Transverse colon (tissue), 4 donors: ENCODE data around the gene SASS6. TPM values are rescaled to one million over a fixed set of nuclear protein-coding genes. Genes with fewer than 3 reads are reported as not detected.

ENCODE experiments used
- DNase-seq: peaks from one replicate; pipeline ENCODE4 v3.0.0-alpha.2; 2019
- H3K27ac ChIP-seq, 4 donors: fragments of 200-600 bp; sonication (generic); 2 replicates each; pipeline ENCODE4 v1.5.1; 2016 to 2018; ENCODE audit warnings: inconsistent platforms in 4 of 4
- H3K27me3 ChIP-seq: fragments of 200-600 bp; sonication (generic); 2 replicates; pipeline ENCODE4 v1.5.1; 2017; ENCODE audit warnings: inconsistent platforms
- H3K36me3 ChIP-seq, 4 donors: fragments of 200-600 bp; sonication (generic); 2 replicates each; pipeline ENCODE4 v1.5.1; 2017 to 2019; ENCODE audit warnings: inconsistent platforms in 4 of 4
- H3K4me1 ChIP-seq, 4 donors: fragments of 200-600 bp; sonication (generic); 2 replicates each; pipeline ENCODE4 v1.5.1; 2017 to 2020; ENCODE audit warnings: inconsistent platforms in 4 of 4
- H3K4me3 ChIP-seq, 4 donors: fragments of 200-600 bp; sonication (generic); 1 replicate in 1 of 4; 2 replicates in 3 of 4; pipeline versions ENCODE4 v1.5.1 to v1.6.1; 2017 to 2019; ENCODE audit warnings: inconsistent platforms in 4 of 4
- H3K9me3 ChIP-seq, 2 donors: fragments of 200-600 bp; sonication (generic); 2 replicates each; pipeline ENCODE4 v1.5.1; 2017 to 2019; ENCODE audit warnings: inconsistent platforms in 2 of 2
- EP300 ChIP-seq: sonication (generic); formaldehyde crosslinking; IDR thresholded peaks from one replicate; pipeline ENCODE4 v1.6.1; 2017; ENCODE audit warnings: antibody characterized with exemption, low read depth
- POLR2A ChIP-seq: fragments of 450-650 bp; IDR thresholded peaks from one replicate; pipeline ENCODE4 v1.6.1; 2016; ENCODE audit warnings: antibody characterized with exemption, mild to moderate bottlenecking, moderate library complexity
- POLR2AphosphoS5 ChIP-seq, 3 donors: sonication (generic); formaldehyde crosslinking; IDR thresholded peaks; one replicate each; pipeline ENCODE4 v1.6.1; 2016; ENCODE audit warnings: antibody characterized with exemption in 3 of 3
- WGBS, 2 donors: methylation state at CpG; one replicate each; pipeline ENCODE4 v1.1.5; 2018; ENCODE audit warnings: low coverage in 1 of 2; 5-methylcytosine and 5-hydroxymethylcytosine counted together
- in situ Hi-C, 4 donors: fragments of 200-750 bp; cut with MboI; loops; one replicate each; pipeline versions ENCODE4 v1.15.0 to v1.15.1; 2017; ENCODE audit warnings: low sequenced_read_pairs in 3 of 4, low pct_ligation_motif_present in 1 of 4, low pct_unique_long_range_greater_than_20kb in 1 of 4
- intact Hi-C: fragments of 100-400 bp; cut with DNase I; formaldehyde crosslinking; loops from one replicate; pipeline ENCODE4 v1.15.1; 2023; ENCODE audit warnings: low total_unique reads
- total RNA-seq, 4 donors: library from RNA; depleted of rRNA; stranded (reverse); fragments of >200 nt; gene quantifications; one replicate each; pipeline ENCODE4 v1.1.0, GENCODE V29; 2016
- TF ChIP-seq, protein P1 (sequence below), 5 experiments: fragments of 200-600 bp in 3 of 5; fragments of 450-650 bp in 2 of 5; sonication (generic) in 3 of 5; IDR thresholded peaks; 1 replicate in 2 of 5; 2 replicates in 3 of 5; pipeline ENCODE4 v1.5.1; 2016 to 2017; ENCODE audit warnings: antibody characterized with exemption in 5 of 5, inconsistent platforms in 3 of 5, mild to moderate bottlenecking in 2 of 5, moderate library complexity in 1 of 5

Gene SASS6
- total RNA-seq, 4 donors from 2014 or later = 1.2 to 2.4 (median 2.0) TPM

DNA sequence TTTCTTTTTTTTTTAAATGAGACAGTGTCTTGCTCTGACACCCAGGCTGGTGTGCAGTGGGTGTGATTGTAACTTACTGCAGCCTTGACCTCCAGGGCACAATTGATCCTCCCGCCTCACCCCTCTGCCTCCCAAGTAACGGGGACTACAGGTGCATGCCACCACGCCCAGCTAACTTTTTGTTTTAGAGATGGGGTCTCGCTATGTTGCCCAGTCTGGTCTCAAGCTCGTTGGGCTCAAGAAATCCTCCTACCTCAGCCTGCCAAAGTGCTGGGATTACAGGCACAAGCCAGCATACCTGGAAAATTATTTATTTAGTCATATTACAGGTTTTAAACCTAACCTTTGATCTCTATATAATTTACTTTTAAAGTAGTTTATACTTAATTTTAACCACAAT is 32.0 kb upstream of the SASS6 start:
- Histone ChIP-seq H3K27me3 (no peaks in the 10 kb centered on the region), H3K27ac (no peak overlapping the region), H3K36me3 (no peaks in the 10 kb centered on the region), H3K4me3 (no peak overlapping the region), H3K4me1 (no peaks in the 10 kb centered on the region), H3K9me3 (no peaks in the 10 kb centered on the region)
- in situ Hi-C loops = no loop called here
- 76 to 83% methylated on average over 3 to 5 of the region's 5 CpGs for WGBS, 2 donors
- DNase-seq = no peak
- TF ChIP-seq EP300 (no peak), POLR2A (no peak), POLR2AphosphoS5 (IDR thresholded peaks at IDR 0.05) (no peak)
- TF ChIP-seq, protein P1, sequence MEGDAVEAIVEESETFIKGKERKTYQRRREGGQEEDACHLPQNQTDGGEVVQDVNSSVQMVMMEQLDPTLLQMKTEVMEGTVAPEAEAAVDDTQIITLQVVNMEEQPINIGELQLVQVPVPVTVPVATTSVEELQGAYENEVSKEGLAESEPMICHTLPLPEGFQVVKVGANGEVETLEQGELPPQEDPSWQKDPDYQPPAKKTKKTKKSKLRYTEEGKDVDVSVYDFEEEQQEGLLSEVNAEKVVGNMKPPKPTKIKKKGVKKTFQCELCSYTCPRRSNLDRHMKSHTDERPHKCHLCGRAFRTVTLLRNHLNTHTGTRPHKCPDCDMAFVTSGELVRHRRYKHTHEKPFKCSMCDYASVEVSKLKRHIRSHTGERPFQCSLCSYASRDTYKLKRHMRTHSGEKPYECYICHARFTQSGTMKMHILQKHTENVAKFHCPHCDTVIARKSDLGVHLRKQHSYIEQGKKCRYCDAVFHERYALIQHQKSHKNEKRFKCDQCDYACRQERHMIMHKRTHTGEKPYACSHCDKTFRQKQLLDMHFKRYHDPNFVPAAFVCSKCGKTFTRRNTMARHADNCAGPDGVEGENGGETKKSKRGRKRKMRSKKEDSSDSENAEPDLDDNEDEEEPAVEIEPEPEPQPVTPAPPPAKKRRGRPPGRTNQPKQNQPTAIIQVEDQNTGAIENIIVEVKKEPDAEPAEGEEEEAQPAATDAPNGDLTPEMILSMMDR (IDR thresholded peaks at IDR 0.05) = no peak
- intact Hi-C loops = no loop called here

GRCh38 chr1:100164216-100164615 is 31.5 kb upstream of the SASS6 start:
- H3K4me3 ChIP-seq = no peak overlapping the region
- H3K36me3 ChIP-seq = no peaks in the 10 kb centered on the region
- in situ Hi-C loops (no loop called here), intact Hi-C loops (no loop called here)
- H3K4me1 ChIP-seq = no peaks in the 10 kb centered on the region
- H3K27me3 ChIP-seq = no peaks in the 10 kb centered on the region
- DNase-seq = no peak
- TF ChIP-seq, protein P1 (IDR thresholded peaks at IDR 0.05) = no peak
- TF ChIP-seq POLR2A (no peak), POLR2AphosphoS5 (IDR thresholded peaks at IDR 0.05) (no peak), EP300 (no peak)
- H3K9me3 ChIP-seq = no peaks in the 10 kb centered on the region
- 66 to 70% methylated on average over 2 of the region's 2 CpGs for WGBS, 2 donors
- no peak overlapping the region for H3K27ac ChIP-seq

DNA sequence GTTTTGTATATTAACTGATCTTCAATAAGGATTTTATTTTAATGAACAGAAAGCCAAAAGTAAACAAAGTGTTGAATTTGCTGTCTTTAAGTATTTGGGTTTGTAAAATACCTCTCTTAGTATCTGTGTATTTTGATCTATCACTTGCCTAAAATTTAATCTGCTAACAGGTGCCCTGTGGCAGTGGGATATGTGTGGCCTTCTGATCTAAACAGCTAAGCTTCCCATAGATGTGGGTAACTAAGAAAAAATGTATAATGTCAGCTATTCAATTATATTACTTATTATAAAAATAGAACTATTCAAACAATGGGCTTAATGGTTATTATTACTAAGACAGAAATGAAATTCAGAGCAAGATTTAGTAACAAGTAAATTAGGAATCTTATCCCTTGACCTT is 30.2 kb upstream of the SASS6 start:
- Histone ChIP-seq H3K27ac (no peak overlapping the region), H3K9me3 (no peaks in the 10 kb centered on the region), H3K4me1 (no peaks in the 10 kb centered on the region), H3K4me3 (no peak overlapping the region), H3K27me3 (no peaks in the 10 kb centered on the region), H3K36me3 (no peaks in the 10 kb centered on the region)
- TF ChIP-seq, protein P1 (IDR thresholded peaks at IDR 0.05) = no peak
- TF ChIP-seq POLR2AphosphoS5 (IDR thresholded peaks at IDR 0.05) = no peak
- no peak for TF ChIP-seq POLR2A
- no peak for TF ChIP-seq EP300
- no peak for DNase-seq
- intact Hi-C loops = no loop called here
- in situ Hi-C loops = no loop called here

DNA sequence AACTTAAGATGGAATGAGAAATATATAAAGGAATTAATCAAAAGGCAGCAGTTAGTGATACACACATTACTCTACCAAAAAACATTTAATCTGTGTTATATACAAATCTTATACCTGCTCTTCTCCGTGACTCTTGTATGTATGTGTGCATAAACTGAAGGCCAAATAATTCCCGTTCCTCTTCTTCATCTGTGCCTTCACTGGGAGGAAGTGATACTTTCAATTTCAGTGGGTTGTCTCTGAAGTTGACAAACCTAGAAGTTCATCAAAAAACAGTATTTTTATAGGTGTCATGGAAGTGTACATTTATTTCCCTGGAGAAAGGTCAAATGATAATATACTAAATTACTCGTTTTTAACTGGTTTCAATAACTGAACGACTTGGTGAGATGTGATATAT is 19.5 kb upstream of the SASS6 start:
- peaks cover 0 to 14% (median 6%) of the 10 kb centered on the region in 4 donors for H3K36me3 ChIP-seq
- no peak for TF ChIP-seq POLR2AphosphoS5 (IDR thresholded peaks at IDR 0.05)
- no peak for TF ChIP-seq EP300
- TF ChIP-seq POLR2A = no peak
- TF ChIP-seq, protein P1 (IDR thresholded peaks at IDR 0.05) = no peak
- no peaks in the 10 kb centered on the region for H3K9me3 ChIP-seq
- no peaks in the 10 kb centered on the region for H3K4me1 ChIP-seq
- H3K4me3 ChIP-seq = no peak overlapping the region
- H3K27ac ChIP-seq = no peak overlapping the region
- WGBS, 2 donors = 51 to 70% methylated on average over 2 to 4 of the region's 4 CpGs
- DNase-seq = no peak
- in situ Hi-C loops = no loop called here
- intact Hi-C loops = no loop called here
- no peaks in the 10 kb centered on the region for H3K27me3 ChIP-seq
